ENCODE data around the gene IL17RE. TPM values are rescaled to one million over a fixed set of nuclear protein-coding genes. Genes with fewer than 3 reads are reported as not detected.
"Not testable (repeated sequence)": the region's sequence is repeated elsewhere in the genome, so short reads cannot be mapped to it uniquely, and the experiment has no call there.

IL17RE gene, protein sequence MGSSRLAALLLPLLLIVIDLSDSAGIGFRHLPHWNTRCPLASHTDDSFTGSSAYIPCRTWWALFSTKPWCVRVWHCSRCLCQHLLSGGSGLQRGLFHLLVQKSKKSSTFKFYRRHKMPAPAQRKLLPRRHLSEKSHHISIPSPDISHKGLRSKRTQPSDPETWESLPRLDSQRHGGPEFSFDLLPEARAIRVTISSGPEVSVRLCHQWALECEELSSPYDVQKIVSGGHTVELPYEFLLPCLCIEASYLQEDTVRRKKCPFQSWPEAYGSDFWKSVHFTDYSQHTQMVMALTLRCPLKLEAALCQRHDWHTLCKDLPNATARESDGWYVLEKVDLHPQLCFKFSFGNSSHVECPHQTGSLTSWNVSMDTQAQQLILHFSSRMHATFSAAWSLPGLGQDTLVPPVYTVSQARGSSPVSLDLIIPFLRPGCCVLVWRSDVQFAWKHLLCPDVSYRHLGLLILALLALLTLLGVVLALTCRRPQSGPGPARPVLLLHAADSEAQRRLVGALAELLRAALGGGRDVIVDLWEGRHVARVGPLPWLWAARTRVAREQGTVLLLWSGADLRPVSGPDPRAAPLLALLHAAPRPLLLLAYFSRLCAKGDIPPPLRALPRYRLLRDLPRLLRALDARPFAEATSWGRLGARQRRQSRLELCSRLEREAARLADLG
- total RNA-seq, result 0.36 and 0.70 TPM in 2 replicates

DNA sequence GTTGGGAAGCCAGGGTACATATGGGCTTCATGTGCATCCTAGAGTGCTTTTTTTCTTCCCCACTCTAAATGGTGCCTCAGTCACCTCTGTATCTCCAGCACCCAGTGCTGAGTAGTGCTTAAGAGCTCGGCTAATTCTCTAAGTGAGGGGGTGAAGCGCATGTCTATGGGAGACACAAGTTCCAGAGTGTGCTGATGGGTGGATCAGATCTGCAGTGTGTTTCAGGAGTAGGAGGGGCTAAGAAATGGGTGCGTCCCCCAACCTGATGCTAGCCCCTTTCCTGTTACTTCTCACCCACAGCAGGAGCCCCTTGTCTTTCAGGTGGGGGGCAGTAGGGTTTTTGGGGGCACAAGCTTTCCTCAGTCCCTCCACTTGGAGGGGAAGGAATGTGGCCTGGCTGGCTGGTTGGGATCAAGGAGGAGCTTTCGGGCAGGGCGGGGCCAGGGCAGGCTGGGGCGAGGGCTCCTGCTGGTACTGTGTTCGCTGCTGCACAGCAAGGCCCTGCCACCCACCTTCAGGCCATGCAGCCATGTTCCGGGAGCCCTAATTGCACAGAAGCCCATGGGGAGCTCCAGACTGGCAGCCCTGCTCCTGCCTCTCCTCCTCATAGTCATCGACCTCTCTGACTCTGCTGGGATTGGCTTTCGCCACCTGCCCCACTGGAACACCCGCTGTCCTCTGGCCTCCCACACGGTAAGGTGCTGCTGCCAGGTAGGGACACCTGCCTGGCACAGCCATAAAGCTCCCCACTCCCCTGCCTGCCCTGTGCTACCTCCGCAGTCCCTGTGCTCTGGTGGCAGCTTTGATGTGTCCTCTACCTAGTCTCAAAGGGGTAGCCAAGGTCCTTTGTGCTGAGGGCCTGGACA, at the start of gene IL17RE:
Gene IL17RE (plus strand): TSS at position 477 of the 866 bp plus-strand sequence. CDS start 85 bp downstream, at position 562.
- intact Hi-C loops (cut with micrococcal nuclease), result no loop called here

DNA sequence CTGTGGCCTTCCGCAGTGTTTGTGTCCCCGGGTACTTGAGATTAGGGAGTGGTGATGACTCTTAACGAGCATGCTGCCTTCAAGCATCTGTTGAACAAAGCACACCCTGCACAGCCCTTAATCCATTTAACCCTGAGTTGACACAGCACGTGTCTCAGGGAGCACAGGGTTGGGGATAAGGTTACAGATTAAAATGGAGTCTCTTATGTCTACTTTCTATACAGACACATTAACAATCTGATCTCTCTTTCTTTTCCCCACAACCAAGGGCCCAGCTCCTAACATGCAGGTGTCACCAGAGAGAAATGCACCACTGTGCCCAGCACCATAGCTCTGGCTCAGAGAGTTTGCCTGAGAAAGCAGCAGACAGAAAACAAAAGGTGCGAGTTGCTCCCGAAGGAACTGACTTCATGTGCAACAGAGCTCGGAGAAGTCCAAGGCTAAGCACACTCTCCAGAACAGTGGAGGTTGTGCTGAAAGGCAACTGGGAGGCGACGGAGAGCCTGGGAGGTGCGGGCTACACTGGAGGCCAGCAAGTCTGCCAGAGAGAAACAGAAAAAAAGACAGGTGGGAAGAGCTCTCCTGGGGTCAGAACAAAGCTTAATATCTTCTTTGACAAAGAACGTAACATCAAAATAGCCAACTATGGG, 48.2 kb upstream of the IL17RE start:
- intact Hi-C loops (cut with micrococcal nuclease), result not testable (repeated sequence)

DNA sequence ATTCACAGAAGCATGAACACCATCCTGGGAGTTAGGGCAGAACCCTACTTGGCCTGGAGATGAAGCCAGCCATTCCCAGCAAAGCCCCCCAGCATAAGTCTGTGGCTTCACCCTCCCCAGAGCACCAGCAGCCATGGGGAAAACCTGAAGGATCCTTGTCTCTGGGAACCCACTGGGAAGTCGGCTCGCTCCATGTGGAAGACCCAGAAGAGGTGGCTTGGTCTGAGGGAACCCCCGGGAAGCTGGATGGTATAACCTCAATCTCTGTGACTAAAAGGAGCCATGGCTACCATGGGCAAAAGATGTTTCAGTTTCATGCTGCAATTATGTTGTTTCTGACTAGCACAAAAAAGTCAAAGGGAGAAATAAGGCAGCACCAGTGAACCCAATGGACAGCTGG, 47.1 kb upstream of the IL17RE start:
- intact Hi-C loops (cut with micrococcal nuclease), result no loop called here

DNA sequence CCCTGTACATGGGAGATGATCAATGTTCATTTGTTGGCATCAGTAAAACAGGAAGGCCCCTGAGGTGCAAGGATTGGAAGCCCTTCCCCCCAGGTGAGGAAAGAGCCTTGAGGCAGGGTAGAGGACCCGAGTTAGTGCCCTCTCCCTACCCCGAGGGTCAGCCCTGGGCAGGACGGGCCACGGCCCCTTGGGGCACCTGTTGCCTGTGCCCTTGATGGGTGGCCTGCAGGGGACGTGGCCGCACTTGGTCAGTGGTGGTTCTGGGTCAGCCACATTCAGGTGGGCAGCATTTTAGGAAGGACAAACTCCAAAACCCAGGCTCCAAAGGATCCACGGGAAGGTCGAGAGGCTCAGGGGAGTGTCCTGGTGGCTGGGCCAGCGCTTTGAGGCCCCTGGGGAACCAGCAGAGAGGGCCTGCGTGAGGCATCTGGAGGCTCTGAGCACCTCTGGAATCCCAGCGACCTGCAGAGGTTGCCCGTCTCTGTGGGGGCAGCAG, 43.1 kb upstream of the IL17RE start:
- intact Hi-C loops (cut with micrococcal nuclease), result no loop called here

DNA sequence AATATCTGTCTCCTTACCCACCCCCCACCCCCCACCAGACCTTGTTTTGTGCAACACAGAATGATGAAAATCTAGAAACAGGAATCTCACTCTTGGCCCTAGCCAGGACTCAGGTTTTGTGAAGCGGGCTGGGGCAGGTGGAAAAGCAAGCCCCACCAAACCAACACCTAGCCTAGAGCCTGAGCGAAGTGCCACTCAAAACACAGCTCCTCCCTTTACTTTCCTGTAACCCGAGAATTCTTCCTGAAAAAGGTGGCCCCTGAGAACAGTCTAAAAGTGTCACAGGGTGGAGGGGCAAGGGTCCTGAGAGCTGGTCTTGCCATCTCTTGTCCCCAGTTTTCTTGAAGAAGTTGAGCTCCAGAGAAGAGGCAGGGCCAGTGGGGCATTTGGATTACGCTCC, 41.4 kb upstream of the IL17RE start:
- intact Hi-C loops (cut with micrococcal nuclease), result no loop called here

DNA sequence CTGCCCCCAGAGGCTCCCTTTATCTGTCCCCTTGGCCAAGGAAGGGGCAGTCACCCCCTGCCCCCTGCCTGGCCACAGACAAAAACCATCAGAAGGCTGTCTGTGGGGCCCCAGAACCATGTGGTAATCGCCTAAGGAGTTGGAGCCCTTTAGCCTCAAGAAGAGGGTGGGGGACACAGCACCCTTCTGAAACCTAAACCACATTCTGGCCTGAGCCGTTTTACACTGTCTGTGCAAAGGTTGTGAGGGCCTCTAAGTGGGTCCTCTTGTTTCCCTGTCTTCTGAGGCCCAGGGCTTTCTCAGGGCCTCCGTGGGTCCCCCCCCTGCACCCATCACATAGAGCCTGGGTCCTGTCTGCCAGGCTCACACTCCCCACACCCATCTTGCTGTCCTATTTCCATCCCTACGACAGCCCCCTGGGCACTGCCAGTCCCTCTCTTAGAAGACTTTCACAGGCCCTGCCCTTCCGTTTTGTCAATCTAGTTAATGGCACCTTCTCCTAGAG, 41.0 kb upstream of the IL17RE start:
- intact Hi-C loops (cut with micrococcal nuclease), result no loop called here

DNA sequence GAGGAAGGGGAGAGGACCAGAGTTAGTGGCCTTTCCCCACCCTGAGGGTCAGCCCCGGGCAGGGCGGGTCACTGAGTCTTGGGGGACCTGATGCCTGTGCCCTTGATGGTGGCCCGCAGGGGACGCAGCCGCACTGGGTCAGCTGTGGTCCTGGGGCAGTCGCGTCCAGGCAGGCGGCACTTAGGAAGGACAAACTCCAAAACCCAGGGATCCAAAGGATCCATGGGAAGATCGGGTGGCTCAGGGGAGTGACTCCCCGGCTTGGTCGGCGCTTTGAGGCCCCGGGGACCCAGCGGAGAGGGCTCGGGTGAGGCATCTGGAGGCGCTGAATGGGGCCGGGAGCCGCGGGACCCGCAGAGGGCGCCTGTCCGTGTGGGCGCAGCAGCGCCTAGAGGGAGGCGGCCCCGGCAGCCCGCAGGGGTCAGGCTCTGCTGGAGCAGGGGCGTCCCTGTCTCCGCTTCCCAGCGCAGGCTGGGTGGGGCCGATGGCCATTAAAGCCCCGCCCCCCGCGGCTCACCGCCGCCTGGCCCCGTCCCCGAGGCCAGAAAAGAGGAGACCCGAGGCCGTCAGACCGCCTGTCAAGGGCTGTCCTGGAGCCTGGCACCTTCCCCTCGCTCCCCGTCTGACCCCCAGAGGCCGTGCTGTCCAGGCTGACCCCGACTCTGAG, 40.1 kb upstream of the IL17RE start:
- intact Hi-C loops (cut with micrococcal nuclease), result no loop called here

DNA sequence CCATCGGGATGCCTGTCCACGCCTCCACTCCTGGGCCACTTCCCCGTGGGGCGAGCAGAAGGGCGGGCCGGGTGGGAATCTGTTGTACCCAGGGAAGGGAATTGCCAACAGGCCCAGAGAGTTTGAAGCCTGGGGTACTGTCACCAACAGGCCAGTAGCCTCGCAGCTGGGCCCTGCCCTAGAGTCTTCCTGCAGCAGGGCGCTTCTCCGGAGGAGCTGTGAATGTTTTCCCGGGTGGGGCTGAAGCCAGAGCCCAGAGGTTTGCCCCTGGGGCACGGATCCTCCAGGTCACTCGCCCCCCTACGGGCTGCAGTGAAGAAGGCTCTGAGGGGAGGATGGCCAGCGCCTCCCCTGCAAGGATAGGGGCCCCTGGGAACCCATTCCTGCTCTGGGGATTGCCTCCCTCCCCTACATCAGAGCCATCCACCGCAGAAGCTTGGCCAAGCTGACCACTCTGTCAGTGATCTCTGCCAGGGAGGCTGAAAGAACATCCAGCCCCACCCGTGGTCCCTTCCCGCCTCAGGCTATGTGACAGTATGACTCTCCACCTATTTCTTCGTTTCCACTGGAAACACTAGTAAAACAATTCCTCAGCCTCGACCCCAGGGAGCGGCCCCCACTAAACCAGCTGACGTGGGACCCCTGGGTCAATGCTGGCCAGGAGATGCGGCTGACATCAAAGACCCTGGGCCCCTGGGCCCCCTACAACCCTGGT, 39.4 kb upstream of the IL17RE start:
- intact Hi-C loops (cut with micrococcal nuclease), result no loop called here

DNA sequence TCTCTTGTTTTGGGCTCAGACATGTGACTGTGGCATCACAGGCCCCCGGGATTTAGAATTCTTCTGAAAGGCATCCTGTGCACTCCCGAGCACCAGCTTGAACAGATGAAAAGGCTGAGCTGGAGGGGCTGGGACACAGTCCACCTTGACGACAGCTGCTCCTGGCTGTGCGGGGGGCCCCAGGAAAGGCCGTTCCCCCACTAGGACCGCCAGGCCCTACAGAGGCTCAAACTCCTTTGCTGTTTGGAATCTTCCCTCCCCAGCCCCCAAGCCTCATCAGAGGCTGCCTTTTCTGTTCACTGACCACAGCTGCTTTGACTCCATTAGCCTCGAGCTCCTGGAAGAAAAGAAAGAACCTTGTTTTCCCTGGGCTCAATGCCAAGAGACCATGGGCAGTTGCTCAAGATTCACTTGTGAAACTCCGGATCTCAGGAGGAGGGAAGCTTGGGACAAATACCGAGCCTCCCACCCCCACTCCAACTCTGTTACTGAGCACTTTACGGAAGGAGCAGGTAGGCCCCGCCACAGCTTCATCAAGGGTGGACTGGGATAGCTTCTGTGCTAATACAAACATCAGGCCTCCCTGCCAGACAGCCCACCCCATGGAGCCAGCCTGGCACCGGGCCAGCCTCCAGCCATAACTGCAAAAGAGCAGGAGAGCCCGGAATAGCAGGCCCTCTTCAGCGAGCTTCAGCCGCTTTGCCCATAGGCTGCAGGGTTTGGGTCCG, 38.3 kb upstream of the IL17RE start:
- intact Hi-C loops (cut with micrococcal nuclease), result no loop called here

DNA sequence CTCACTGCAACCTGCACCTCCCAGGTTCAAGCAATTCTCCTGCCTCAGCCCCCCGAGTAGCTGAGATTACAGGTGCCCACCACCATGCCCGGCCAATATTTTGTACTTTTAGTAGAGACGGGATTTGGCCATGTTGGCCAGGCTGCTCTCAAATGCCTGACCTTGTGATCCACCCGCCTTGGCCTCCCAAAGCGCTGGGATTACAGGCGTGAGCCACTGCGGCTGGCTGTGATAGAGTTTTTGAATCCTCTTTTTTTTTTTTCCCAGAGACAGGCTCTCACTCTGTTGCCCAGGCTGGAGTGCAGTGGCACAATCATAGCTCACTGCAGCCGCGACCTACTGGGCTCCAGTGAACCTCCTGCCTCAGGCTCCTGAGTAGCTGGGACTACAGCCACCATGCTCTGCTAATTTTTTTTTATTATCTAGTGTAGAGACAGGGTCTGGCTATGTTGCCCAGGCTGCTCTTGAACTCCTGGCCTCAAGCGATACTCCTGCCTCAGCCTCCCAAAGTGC, 37.5 kb upstream of the IL17RE start:
- intact Hi-C loops (cut with micrococcal nuclease), result not testable (repeated sequence)

DNA sequence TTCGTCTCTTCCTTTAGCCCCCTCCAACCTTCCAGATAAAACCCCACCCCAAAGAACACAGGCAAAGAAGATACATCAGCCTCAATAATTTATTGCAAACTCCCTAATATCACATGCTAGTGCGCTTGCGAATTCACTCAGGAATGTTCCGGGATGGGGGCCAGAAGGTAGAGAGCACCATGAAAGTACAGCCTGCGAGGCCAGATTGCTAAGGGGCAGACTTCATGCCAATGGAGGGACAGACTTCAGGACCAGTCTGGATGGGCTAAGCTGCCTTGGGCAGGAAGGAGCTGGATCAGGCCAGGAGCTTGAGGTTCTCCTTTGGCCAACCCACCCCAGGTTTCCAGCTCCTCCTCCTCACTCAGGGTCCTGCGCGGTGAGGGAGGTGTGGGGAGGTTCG, 36.0 kb upstream of the IL17RE start:
- intact Hi-C loops (cut with micrococcal nuclease), result no loop called here

DNA sequence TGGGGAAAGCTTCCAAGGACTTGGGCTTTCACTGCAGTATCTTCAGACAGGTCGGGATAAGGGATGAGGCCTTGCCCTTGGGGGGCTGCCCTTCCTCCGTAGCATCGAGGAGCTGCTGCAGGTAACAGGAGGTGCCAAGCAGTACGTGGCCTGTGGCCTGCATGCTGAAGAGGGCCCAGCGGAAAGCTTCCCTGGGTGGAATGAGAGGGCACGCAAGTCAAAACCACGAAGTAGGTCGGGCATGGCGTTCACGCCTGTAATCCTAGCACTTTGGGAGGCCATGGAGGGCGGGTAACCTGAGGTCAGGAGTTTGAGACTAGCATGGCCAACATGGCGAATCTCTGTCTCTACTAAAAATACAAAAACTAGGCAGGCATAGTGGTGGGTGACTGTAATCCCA, 35.5 kb upstream of the IL17RE start:
- intact Hi-C loops (cut with micrococcal nuclease), result no loop called here

DNA sequence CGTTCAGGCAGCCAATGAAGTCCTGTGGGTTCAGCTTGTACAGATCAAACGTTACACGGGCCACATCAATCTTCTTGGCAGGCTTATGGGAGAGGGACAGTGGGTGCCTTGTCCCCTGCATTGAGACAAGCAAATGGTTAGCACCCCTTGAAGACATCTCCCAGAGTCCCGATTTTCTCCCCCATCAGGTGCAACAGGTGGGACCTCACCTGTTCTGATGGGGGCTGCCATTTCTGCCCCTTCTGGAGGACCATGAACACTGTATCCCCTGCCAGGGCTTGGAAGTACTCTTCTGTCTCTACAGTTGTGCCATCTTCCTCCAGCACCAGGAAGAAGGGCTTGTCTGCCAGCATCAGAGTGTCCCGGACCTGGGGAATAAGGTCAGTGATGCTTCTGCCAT, 32.7 kb upstream of the IL17RE start:
- intact Hi-C loops (cut with micrococcal nuclease), result no loop called here

DNA sequence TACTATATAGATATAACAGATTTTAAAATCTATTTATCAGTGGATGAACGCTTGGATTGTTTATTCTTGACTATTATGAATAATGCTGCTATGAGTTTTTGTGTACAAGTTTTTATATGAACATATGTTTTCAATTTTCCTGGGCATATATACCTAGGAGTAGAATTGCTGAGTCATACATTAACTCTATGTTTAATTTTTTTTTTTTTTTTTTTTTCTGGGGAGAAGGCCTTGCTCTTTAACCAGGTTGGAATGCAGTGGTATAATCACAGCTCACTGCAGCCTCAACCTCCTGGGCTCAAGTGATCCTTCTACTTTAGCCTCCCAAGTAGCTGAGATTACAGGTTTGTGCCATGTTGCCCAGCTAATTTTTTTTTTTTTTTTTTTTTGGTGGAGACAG, 31.7 kb upstream of the IL17RE start:
- intact Hi-C loops (cut with micrococcal nuclease), result no loop called here

DNA sequence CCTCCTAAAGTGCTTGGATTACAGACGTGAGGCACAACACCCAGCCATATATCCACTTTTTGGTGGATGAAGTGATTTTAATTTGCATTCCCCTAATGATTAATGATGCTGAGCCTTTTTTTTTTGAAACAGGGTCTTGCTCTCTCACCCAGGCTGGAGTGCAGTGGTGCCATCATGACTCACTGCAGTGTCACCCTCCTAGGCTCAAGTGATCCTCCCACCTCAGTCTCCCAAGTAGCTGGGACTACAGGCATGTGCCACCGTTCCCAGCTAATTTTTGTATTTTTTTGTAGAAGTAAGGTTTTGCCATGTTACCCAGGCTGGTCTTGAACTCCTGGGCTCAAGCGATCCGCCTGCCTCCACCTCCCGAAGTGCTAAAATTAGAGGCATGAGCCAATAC, 30.6 kb upstream of the IL17RE start:
- intact Hi-C loops (cut with micrococcal nuclease), result not testable (repeated sequence)

DNA sequence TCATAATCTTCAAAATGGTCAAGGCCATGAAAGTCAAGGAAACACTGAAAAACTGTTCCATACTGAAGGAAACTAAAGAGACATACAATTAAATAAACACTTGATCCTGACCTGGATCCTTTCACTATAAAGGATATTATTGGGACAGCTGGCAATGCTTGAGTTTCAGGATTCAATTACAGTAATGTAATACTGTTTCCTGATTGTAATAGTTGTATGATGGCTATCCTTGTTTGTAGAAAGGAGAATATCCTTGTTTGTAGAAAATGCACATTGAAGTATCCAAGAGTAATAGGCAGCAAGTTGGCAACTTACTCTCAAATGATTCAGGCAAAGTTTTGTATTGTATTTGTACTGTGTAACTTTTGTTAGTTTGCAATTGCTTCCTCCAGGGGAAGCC, 27.2 kb upstream of the IL17RE start:
- intact Hi-C loops (cut with micrococcal nuclease), result no loop called here

DNA sequence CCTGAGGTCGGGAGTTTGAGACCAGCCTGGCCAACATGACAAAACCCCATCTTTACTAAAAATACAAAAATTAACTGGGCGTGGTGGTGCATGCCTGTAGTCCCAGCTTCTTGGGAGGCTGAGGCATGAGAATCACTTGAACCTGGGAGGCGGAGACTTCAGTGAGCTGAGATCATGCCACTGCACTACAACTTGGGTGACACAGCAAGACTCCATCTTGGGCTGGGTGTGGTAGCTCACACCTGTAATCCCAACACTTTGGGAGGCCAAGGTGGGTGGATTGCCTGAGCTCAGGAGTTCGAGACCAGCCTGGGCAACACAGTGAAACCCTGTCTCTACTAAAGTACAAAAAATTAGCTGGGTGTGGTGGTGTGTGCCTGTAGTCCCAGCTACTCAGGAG, 26.4 kb upstream of the IL17RE start:
- intact Hi-C loops (cut with micrococcal nuclease), result not testable (repeated sequence)

DNA sequence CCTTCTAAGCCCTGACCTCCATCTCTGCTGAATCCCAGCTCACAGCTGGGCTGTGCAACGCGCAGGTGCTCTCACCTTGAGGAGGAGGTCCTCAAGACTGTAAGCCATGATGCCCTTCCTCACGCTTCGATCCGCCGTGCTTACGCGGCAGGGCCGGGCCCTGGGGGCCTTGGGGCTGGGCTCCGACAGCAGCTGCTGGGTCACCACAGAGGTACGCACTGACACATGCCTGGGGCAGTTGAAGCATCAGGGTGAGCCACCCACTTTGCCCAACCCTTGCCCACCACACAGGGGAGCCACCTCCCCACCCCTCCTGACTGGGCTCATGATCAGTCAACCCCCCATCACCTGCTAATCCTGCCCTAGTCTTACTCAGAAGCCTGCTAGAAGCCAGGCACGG, 25.7 kb upstream of the IL17RE start:
- intact Hi-C loops (cut with micrococcal nuclease), result no loop called here

DNA sequence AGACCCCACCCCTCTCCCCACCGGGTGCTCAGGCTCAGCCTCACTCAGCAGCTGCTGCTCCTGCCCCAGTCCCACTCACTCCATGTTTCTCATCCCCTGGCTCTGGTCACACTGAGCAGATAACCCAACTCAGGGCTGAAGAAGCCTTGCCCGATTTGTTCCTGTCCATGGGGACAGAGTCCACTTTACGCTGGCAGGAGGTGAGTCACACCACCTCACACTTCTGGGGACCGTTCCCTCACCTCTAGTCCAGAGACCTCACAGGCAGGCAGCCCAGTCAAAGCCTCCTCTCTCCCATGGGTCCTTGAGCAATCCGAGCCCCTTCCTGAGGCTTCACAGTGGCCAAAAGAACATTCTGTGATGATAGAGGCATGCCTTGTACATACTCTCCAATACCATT, 23.9 kb upstream of the IL17RE start:
- intact Hi-C loops (cut with micrococcal nuclease), result no loop called here
